Parathyroid adenoma (tissue), 2 donors: ENCODE measurements around the gene NSUN2.

Source experiments
- H2AFZ ChIP-seq: fragments of 300-600 bp; sonication (generic); one replicate; pipeline ENCODE4 v1.7.0; 2017; ENCODE audit warnings: antibody characterized with exemption, mild to moderate bottlenecking
- H3K27ac ChIP-seq: fragments of 300-600 bp; sonication (generic); one replicate; pipeline ENCODE4 v1.7.0; 2017
- H3K27me3 ChIP-seq: fragments of 300-600 bp; sonication (generic); one replicate; pipeline ENCODE4 v1.7.0; 2017; ENCODE audit warnings: low read length; ENCODE audit not compliant: control insufficient read depth, insufficient read depth
- H3K36me3 ChIP-seq: fragments of 300-600 bp; sonication (generic); one replicate; pipeline ENCODE4 v1.7.0; 2017; ENCODE audit warnings: low read length; ENCODE audit not compliant: control insufficient read depth, insufficient read depth
- H3K4me1 ChIP-seq: fragments of 300-600 bp; sonication (generic); one replicate; pipeline ENCODE4 v1.7.0; 2017; ENCODE audit warnings: control low read depth
- H3K4me2 ChIP-seq: fragments of 300-600 bp; sonication (generic); one replicate; pipeline ENCODE4 v1.7.0; 2017; ENCODE audit warnings: low read length
- H3K4me3 ChIP-seq: fragments of 300-600 bp; sonication (generic); one replicate; pipeline ENCODE4 v1.7.0; 2017; ENCODE audit warnings: low read depth, low read length
- H3K79me2 ChIP-seq: fragments of 300-600 bp; sonication (generic); one replicate; pipeline ENCODE4 v1.7.0; 2017; ENCODE audit warnings: control low read depth
- H3K9ac ChIP-seq: fragments of 300-600 bp; sonication (generic); one replicate; pipeline ENCODE4 v1.7.0; 2017; ENCODE audit warnings: mild to moderate bottlenecking
- H3K9me3 ChIP-seq: fragments of 300-600 bp; sonication (generic); one replicate; pipeline ENCODE4 v1.7.0; 2017; ENCODE audit warnings: low read length; ENCODE audit not compliant: control insufficient read depth
- TF ChIP-seq, protein P1 (sequence below): fragments of 300-600 bp; sonication (generic); IDR thresholded peaks from one replicate; pipeline ENCODE4 v1.7.0; 2017; ENCODE audit warnings: antibody characterized with exemption, mild to moderate bottlenecking
- donor health status: primary hyperparathyroidism.

Gene NSUN2

DNA sequence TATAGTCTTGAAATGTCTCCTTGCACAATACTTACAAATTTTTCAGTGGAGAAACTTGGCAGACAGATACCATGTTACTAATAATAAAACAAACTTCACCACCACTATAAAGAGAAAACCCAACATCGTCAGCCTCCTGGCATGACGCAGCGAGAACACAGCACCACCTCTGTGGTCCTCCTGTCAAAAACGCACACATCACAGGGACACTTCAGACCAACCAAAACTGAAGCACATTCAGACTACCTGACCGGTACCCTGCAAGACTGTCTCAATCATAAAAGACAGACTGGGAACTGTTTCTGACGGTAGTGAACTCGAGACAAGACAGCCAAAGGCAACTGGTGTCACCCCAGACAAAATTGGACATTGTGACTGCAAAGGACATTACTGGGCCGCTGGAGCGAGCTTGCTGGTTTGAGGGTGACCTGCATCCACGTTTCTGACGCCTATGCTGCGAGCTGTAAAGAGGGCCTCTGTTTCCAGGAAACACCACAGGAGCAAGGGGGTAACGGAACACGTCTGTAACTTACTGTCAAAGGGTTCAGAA lies 34.4 kb downstream of the NSUN2 start:
- Histone ChIP-seq H3K9ac (no peak overlapping the region), H3K27me3 (no peaks in the 10 kb centered on the region), H3K36me3 (no peaks in the 10 kb centered on the region), H3K27ac (no peak overlapping the region), H3K4me2 (no peak overlapping the region), H2AFZ (no peak overlapping the region), H3K79me2 (no peaks in the 10 kb centered on the region), H3K9me3 (no peaks in the 10 kb centered on the region), H3K4me3 (no peak overlapping the region), H3K4me1 (no peaks in the 10 kb centered on the region)
- TF ChIP-seq, protein P1, sequence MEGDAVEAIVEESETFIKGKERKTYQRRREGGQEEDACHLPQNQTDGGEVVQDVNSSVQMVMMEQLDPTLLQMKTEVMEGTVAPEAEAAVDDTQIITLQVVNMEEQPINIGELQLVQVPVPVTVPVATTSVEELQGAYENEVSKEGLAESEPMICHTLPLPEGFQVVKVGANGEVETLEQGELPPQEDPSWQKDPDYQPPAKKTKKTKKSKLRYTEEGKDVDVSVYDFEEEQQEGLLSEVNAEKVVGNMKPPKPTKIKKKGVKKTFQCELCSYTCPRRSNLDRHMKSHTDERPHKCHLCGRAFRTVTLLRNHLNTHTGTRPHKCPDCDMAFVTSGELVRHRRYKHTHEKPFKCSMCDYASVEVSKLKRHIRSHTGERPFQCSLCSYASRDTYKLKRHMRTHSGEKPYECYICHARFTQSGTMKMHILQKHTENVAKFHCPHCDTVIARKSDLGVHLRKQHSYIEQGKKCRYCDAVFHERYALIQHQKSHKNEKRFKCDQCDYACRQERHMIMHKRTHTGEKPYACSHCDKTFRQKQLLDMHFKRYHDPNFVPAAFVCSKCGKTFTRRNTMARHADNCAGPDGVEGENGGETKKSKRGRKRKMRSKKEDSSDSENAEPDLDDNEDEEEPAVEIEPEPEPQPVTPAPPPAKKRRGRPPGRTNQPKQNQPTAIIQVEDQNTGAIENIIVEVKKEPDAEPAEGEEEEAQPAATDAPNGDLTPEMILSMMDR, result no peak

DNA sequence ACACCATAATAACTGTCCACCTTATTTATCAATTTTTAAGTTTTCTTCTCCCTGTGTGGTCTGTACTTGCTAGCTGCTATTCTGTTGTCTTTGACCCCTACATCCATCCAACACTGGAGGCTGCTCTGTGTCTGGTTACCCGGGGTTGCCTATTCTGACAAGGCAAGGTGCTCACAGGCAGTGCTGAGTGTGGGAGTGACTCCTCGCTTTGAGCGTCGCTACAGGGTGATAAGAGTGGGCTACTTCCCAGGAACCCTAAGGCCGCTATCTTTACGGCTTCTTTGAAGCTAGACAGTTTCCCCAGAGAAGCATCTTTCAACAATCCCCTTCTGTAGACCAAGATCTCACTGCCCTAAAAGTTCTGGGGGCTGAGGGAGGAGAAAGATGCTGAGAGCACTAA lies 35.3 kb downstream of the NSUN2 start:
- H2AFZ ChIP-seq, result no peak overlapping the region
- H3K79me2 ChIP-seq, result no peaks in the 10 kb centered on the region
- TF ChIP-seq, protein P1, result no peak
- H3K27me3 ChIP-seq, result no peaks in the 10 kb centered on the region
- H3K4me2 ChIP-seq, result no peak overlapping the region
- no peak overlapping the region for H3K9ac ChIP-seq
- H3K27ac ChIP-seq, result no peak overlapping the region
- no peaks in the 10 kb centered on the region for H3K9me3 ChIP-seq
- H3K36me3 ChIP-seq, result no peaks in the 10 kb centered on the region
- no peaks in the 10 kb centered on the region for H3K4me1 ChIP-seq
- H3K4me3 ChIP-seq, result no peak overlapping the region

DNA sequence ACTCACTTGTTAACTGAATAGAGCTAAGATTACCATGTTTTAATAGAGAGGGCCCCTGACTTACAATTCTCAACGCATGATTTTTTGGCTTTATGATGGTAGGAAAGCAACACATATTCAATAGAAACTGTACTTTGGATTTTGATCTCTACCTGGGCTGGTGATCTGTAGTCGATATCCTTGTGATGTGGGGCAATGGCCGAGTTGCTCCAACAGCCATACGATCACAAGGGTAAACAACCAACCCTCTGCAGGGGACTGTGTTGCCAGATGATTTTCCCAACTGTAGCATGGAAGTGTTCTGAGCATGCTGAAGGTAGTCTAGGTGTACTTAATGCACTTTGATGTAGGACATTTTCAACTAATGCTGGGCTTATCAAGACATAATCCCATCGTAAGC lies 36.5 kb downstream of the NSUN2 start:
- Histone ChIP-seq H3K79me2 (no peaks in the 10 kb centered on the region), H3K9me3 (no peaks in the 10 kb centered on the region), H3K4me1 (no peaks in the 10 kb centered on the region), H3K9ac (no peak overlapping the region), H3K27me3 (no peaks in the 10 kb centered on the region), H3K4me3 (no peak overlapping the region), H3K36me3 (no peaks in the 10 kb centered on the region), H3K4me2 (no peak overlapping the region), H3K27ac (no peak overlapping the region), H2AFZ (no peak overlapping the region)
- TF ChIP-seq, protein P1, result no peak

DNA sequence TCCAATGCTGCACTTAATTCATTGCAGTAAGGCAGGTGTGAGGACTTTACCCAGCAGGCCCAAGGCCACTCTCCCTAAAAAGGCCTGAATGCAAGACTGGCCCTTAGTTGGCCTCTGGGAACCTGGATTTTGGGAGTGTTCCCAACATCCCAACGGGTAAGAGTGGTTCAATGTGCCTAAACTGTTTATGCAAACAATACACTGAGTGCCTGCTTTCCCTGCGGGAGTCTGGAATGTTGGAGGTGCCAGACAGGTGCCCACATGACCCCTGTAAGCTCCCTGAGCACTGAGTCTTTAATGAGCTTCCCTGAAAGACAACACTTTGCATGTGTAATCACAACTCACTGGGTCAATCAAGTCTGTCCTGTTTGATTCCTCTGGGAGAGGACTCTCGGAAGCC lies 37.4 kb downstream of the NSUN2 start:
- Histone ChIP-seq H3K9ac (no peak overlapping the region), H3K36me3 (no peaks in the 10 kb centered on the region), H3K27me3 (no peaks in the 10 kb centered on the region), H2AFZ (no peak overlapping the region), H3K9me3 (no peaks in the 10 kb centered on the region), H3K4me3 (no peak overlapping the region), H3K4me2 (no peak overlapping the region), H3K4me1 (no peaks in the 10 kb centered on the region), H3K27ac (no peak overlapping the region), H3K79me2 (no peaks in the 10 kb centered on the region)
- TF ChIP-seq, protein P1, result no peak

DNA sequence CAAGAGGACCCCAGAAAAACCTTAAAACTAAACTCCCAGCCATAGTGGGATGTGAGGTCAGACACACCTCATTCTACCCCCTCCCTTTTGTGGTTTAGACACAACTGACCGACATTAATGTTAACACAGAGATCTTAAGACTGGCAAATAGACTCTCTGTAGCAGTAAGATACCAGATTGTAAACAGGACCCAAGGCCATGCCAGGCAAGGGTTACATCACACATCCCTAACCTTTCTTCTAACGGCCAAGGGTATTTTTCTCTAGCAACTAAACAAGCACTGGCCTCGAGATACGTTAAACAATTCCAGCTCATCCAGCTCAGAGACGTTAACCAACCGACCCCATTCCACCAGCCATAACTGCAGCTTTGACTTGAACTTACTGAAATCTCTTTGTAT lies 38.8 kb downstream of the NSUN2 start:
- no peaks in the 10 kb centered on the region for H3K4me1 ChIP-seq
- H3K4me2 ChIP-seq, result no peak overlapping the region
- H3K9ac ChIP-seq, result no peak overlapping the region
- TF ChIP-seq, protein P1, result no peak
- H3K9me3 ChIP-seq, result no peaks in the 10 kb centered on the region
- H2AFZ ChIP-seq, result no peak overlapping the region
- no peaks in the 10 kb centered on the region for H3K79me2 ChIP-seq
- H3K27me3 ChIP-seq, result no peaks in the 10 kb centered on the region
- no peak overlapping the region for H3K4me3 ChIP-seq
- H3K27ac ChIP-seq, result no peak overlapping the region
- H3K36me3 ChIP-seq, result no peaks in the 10 kb centered on the region
